Neural cell (in vitro differentiated cells): ENCODE measurements around the gene PACSIN2.

ENCODE experiments used
- CTCF ChIP-seq: fragments of 450-650 bp; IDR thresholded peaks from 2 replicates; pipeline ENCODE4 v1.5.1; 2014; ENCODE audit warnings: antibody characterized with exemption, mild to moderate bottlenecking, moderate library complexity; ENCODE audit not compliant: poor library complexity, severe bottlenecking
- POLR2AphosphoS5 ChIP-seq: IDR thresholded peaks from 2 replicates; pipeline ENCODE4 v1.6.1; 2012
- REST ChIP-seq: IDR thresholded peaks from 2 replicates; pipeline ENCODE4 v1.6.1; 2012; ENCODE audit warnings: borderline replicate concordance
- TAF1 ChIP-seq: IDR thresholded peaks from 2 replicates; pipeline ENCODE4 v1.6.1; 2012; ENCODE audit warnings: low read depth

GRCh38 chr22:42874010-42874409 lies 140.9 kb downstream of the PACSIN2 start:
- TF ChIP-seq CTCF (no peak), REST (no peak), POLR2AphosphoS5 (no peak), TAF1 (no peak)
